Naive thymus-derived CD8-positive, alpha-beta T cell (primary cell): Measurements from ENCODE around the gene MAP3K7. TPM values are rescaled to one million over a fixed set of nuclear protein-coding genes. Genes with fewer than 3 reads are reported as not detected.
A peak's percentile ranks its signal among the peaks of the same experiment; 100 is the strongest.

Source experiments
- ATAC-seq, 2 donors: fragments of 150-1000 bp; cut with Tn5 transposase in 1 of 2; sonication (Bioruptor Pico), chemical (Tn5 transposase) in 1 of 2; 1 replicate in 1 of 2; 2 replicates in 1 of 2; pipeline ENCODE4 v1.10.0; 2021; ENCODE audit warnings: mild to moderate bottlenecking in 2 of 2, moderate library complexity in 2 of 2
- POLR2A ChIA-PET: fragments of 350-600 bp; sonication (Branson Sonifier 250); formaldehyde crosslinking; loops from one replicate; lab custom pipeline; 2021; ENCODE audit warnings: antibody characterized with exemption; lab: Charles Lee
- DNase-seq, 10 donors: peaks; one replicate each; pipeline versions ENCODE4 v3.0.0 to v3.0.0-alpha.2; 2020 to 2022
- H3K27ac Mint-ChIP-seq, 10 donors: one replicate each; pipeline ENCODE4 v1.8.0; 2020 to 2022; ENCODE audit warnings: mild to moderate bottlenecking in 10 of 10, mixed read lengths in 10 of 10, moderate library complexity in 4 of 10, inconsistent platforms in 1 of 10
- H3K27me3 Mint-ChIP-seq, 5 donors: one replicate each; pipeline ENCODE4 v1.8.0; 2021 to 2022; ENCODE audit warnings: mixed read lengths in 5 of 5
- H3K36me3 Mint-ChIP-seq, 3 donors: one replicate each; pipeline ENCODE4 v1.8.0; 2020 to 2022; ENCODE audit warnings: mixed read lengths in 3 of 3, mild to moderate bottlenecking in 2 of 3, inconsistent platforms in 1 of 3
- H3K4me1 Mint-ChIP-seq, 4 donors: one replicate each; pipeline ENCODE4 v1.8.0; 2021 to 2022; ENCODE audit warnings: mixed read lengths in 4 of 4
- H3K4me3 Mint-ChIP-seq, 10 donors: one replicate each; pipeline ENCODE4 v1.8.0; 2020 to 2022; ENCODE audit warnings: mild to moderate bottlenecking in 10 of 10, mixed read lengths in 10 of 10, moderate library complexity in 6 of 10, inconsistent platforms in 1 of 10
- H3K9me3 Mint-ChIP-seq, 9 donors: one replicate each; pipeline ENCODE4 v1.8.0; 2020 to 2022; ENCODE audit warnings: mixed read lengths in 9 of 9, mild to moderate bottlenecking in 3 of 9, inconsistent platforms in 1 of 9, moderate library complexity in 1 of 9
- polyA plus RNA-seq, 3 donors: library from polyadenylated mRNA; unstranded; fragments of 300-500 nt; fragmentation: Illumina TruSeq; gene quantifications; one replicate each; pipeline ENCODE4 v1.2.3, GENCODE V29; 2021
- total RNA-seq, 8 experiments: library from RNA in 2 of 8; stranded (reverse) in 2 of 8; gene quantifications; one replicate each; pipeline ENCODE4 v1.2.3 and lab custom pipeline; 2021 to 2026

Gene MAP3K7
- total RNA-seq (10 to 100 TPM; 27.0 to 29.3 TPM), polyA plus RNA-seq (10 to 100 TPM; 12.9 to 21.1 (median 18.3) TPM), total RNA-seq (lab: John Stamatoyannopoulos, UW) (43.3 to 91.2 (median 69.5) reads per million in 6 experiments)

DNA sequence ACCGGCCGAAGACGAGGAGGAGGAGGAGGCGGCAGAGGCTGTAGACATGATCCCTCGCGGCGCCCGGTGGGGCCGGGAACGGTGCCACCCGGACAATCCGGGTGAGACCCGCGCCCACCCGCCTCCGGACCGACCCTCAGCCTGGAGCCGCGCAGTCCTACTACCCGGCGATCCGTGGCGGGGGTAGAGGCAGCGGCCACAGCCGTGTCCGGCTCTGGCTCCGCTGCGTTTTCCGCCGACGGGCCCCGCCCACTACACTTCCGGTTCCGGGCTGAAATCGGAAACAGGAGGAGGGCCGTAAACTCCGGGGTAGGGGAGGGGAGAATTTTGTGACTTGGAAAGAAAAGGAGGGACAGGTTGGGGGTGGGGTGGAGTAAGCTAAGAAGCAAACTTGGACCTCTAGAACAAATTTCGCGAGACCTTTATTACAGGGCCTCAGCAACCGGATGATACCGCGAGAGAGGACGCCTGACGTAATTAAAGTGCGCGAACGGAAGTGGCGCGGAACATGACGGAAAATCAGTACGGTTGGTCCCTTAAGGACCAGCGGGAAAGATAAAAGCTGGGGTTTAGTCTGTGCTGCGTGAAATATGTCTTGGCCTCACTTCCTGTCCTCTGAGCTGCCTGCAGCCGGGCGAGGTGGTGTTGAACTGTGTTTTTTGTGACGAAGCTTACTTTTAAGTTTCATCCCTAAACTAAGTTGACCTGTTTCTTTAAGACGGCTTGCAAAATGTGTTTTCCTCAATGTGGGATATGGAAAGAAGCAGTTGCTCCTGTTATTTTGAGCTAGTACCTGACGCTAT, at the start of gene MAP3K7:
MAP3K7 (minus strand) TSS at position 237 of the 803 bp plus-strand sequence; CDS start at position 48, 189 bp downstream.
- DNase-seq (peak; percentile 77 to 99 (median 93)), ATAC-seq (peak; percentile 82 to 83)
- H3K4me3 Mint-ChIP-seq, result peak within 1 kb of the TSS; percentile 95 to 99 (median 98)
- H3K4me1 Mint-ChIP-seq, result peaks cover 17 to 47% (median 42%) of the 10 kb centered on the region in 4 donors
- POLR2A ChIA-PET, result interaction anchor here (0.6 to 1.2 kb wide), 4 partner anchors 10 to 1507 kb away, joined by 3 to 5 read pairs (median 3); partner anchors contain the start of gene PNRC1
- H3K27me3 Mint-ChIP-seq, result peaks cover 6 to 20% (median 8%) of the 10 kb centered on the region in 5 donors
- H3K36me3 Mint-ChIP-seq, result no peaks in the 10 kb centered on the region
- peak within 1 kb of the TSS; percentile 98 to 100 (median 100) for H3K27ac Mint-ChIP-seq
- H3K9me3 Mint-ChIP-seq, result no peaks in the 10 kb centered on the region

DNA sequence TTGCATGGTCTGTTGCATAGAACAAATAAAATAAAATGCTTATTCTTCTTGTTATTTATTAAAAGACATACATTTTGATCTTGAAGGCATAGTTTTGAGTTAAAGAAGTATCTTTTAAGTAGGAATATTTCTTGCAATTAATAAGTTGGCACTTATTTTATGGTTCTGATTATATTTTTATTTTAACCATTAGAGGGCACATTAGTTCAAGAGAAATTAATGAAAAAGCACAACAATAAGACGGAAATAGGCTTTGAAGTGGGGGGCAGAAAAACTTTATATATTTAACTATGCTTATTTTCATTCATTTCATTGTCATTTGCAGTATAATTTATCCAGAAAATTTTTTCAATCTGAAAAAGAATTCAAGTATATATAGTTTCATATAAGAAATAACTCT, 44.2 kb upstream of the MAP3K7 start:
- Mint-ChIP-seq H3K27me3 (peaks cover 3 to 19% (median 13%) of the 10 kb centered on the region in 5 donors), H3K4me3 (no peak overlapping the region), H3K36me3 (peaks cover 0 to 2% (median 0%) of the 10 kb centered on the region in 3 donors), H3K27ac (no peak overlapping the region), H3K4me1 (no peaks in the 10 kb centered on the region), H3K9me3 (peaks cover under 1 to 8% (median 4%) of the 10 kb centered on the region in 9 donors)
- POLR2A ChIA-PET, result no interaction called here
- DNase-seq, result no peak
- no peak for ATAC-seq

GRCh38 chr6:90621581-90621980, 34.7 kb upstream of the MAP3K7 start:
- no peak for DNase-seq
- Mint-ChIP-seq H3K4me1 (no peaks in the 10 kb centered on the region), H3K27me3 (peaks cover 39 to 78% (median 58%) of the 10 kb centered on the region in 5 donors), H3K27ac (no peak overlapping the region), H3K36me3 (peaks cover 0 to 19% (median 2%) of the 10 kb centered on the region in 3 donors), H3K4me3 (no peak overlapping the region), H3K9me3 (peaks cover 0 to 28% (median 14%) of the 10 kb centered on the region in 9 donors)
- POLR2A ChIA-PET, result no interaction called here
- no peak for ATAC-seq

DNA sequence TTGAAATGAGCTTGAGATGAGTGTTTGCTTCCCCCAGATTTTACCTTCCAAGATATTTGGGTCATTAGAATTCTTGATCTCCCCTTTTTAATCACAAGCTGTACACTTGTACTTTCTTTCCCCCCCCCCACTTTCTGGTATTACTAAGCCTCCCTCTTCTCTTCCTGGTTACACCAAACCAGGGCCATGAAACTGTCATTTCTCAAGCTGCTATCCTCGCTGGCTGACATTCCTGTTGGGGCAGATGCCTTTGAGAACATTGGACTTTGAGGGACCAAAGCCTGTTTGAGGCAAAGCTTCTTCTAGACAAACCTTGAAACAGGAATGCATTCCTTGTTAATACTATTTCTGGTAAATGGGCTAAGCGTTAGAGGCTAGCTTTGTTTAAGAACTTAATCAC, 32.3 kb upstream of the MAP3K7 start:
- POLR2A ChIA-PET, result no interaction called here
- Mint-ChIP-seq H3K4me1 (no peaks in the 10 kb centered on the region), H3K4me3 (no peak overlapping the region), H3K9me3 (peaks cover 0 to 9% (median 2%) of the 10 kb centered on the region in 9 donors), H3K36me3 (peaks cover 0 to 2% (median 1%) of the 10 kb centered on the region in 3 donors), H3K27me3 (peaks cover 34 to 78% (median 68%) of the 10 kb centered on the region in 5 donors), H3K27ac (no peak overlapping the region)
- ATAC-seq (no peak), DNase-seq (no peak)

GRCh38 chr6:90612313-90612680, 25.4 kb upstream of the MAP3K7 start:
- Mint-ChIP-seq H3K4me3 (peak overlapping the region in 8 of 10 donors; percentile 23 to 93 (median 63)), H3K27me3 (peaks cover 26 to 73% (median 54%) of the 10 kb centered on the region in 5 donors), H3K4me1 (peaks cover 11 to 20% (median 14%) of the 10 kb centered on the region in 4 donors), H3K9me3 (no peaks in the 10 kb centered on the region), H3K36me3 (no peaks in the 10 kb centered on the region), H3K27ac (no peak overlapping the region)
- ATAC-seq, result no peak
- DNase-seq, result no peak
- POLR2A ChIA-PET, result no interaction called here

DNA sequence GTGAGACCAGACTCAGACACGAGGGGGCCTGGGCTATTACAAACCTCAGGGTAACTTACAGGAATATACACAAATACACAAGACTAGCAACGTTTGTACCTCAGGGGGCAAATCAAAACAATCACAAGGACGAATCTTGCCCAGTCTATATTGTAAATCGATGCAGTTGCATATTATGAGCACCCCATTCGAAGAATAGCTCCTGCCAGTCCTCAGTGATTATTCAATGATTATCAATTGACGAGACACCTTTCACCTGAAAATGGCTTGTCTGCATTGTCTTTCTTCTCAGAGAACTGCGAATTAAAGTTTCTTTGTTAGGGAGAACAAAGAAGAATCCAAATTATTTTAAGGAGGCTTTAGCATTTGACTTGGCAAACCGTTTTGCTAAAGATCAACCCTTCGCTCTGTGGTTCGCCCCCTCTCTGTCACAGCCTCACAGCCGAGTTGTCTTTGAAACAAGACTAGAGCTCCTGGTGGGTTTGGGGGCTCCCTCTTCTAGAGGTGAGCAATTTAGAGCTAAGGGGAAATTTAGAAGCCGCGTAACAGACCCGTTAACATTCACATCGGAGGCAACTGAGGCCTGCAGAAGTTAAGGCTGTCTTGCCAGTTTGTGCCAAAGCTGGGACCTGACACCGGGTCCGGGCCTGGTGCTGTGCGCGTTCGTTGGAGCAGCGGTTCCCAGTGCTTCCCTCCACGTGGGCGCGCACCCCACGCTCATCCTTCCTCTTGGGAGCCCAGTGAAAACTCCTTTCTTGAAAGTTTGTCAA, 24.9 kb upstream of the MAP3K7 start:
- ATAC-seq, result no peak
- H3K27me3 Mint-ChIP-seq, result peaks cover 25 to 71% (median 49%) of the 10 kb centered on the region in 5 donors
- no peaks in the 10 kb centered on the region for H3K9me3 Mint-ChIP-seq
- no peak overlapping the region for H3K27ac Mint-ChIP-seq
- POLR2A ChIA-PET, result no interaction called here
- H3K4me1 Mint-ChIP-seq, result peaks cover 11 to 20% (median 14%) of the 10 kb centered on the region in 4 donors
- no peaks in the 10 kb centered on the region for H3K36me3 Mint-ChIP-seq
- peak overlapping the region; percentile 80 to 93 (median 86) for H3K4me3 Mint-ChIP-seq
- DNase-seq, result no peak

- ATAC-seq, result peak; percentile 75 to 80
- DNase-seq, result peak in 8 of 10 donors; percentile 2 to 31 (median 12)
- Mint-ChIP-seq H3K36me3 (no peaks in the 10 kb centered on the region), H3K27ac (peak overlapping the region in 2 of 10 donors; percentile 17 to 54), H3K9me3 (no peaks in the 10 kb centered on the region), H3K4me1 (peaks cover 11 to 20% (median 14%) of the 10 kb centered on the region in 4 donors), H3K27me3 (peaks cover 21 to 68% (median 44%) of the 10 kb centered on the region in 5 donors), H3K4me3 (peak overlapping the region; percentile 80 to 93 (median 88))
- POLR2A ChIA-PET, result no interaction called here
Observed at GRCh38 chr6:90610751-90611542, 24.1 kb upstream of the MAP3K7 start.

DNA sequence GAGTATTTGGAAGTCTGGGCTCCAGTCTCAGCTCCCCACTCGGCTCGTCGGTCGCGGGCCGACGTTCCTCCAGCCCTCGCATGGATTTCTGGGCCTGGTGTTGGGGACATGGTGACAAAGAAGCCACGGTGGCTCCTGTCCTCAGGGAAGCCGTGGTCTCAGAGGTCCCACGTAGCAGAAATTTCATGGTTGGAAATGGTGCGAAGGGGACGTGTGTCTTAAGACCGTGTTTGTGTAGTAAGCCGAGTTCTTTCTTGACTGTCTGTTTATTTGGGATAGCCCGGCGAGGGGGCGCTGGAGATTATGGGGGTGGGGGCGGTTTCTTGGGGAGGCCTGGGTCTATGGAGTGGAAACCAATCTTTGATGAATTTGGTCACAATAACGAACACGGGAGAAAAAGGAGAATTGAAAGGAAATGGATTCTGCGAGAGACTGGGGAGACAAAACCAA, 23.5 kb upstream of the MAP3K7 start:
- H3K27me3 Mint-ChIP-seq, result peaks cover 19 to 62% (median 38%) of the 10 kb centered on the region in 5 donors
- POLR2A ChIA-PET, result no interaction called here
- ATAC-seq, result peak in 1 of 2 donors; percentile 20
- no peaks in the 10 kb centered on the region for H3K36me3 Mint-ChIP-seq
- no peaks in the 10 kb centered on the region for H3K9me3 Mint-ChIP-seq
- H3K4me3 Mint-ChIP-seq, result peak overlapping the region; percentile 80 to 93 (median 84)
- peak overlapping the region in 4 of 10 donors; percentile 8 to 54 (median 14) for H3K27ac Mint-ChIP-seq
- H3K4me1 Mint-ChIP-seq, result peaks cover 11 to 20% (median 14%) of the 10 kb centered on the region in 4 donors
- DNase-seq, result no peak

GRCh38 chr6:90605749-90606340, 19.0 kb upstream of the MAP3K7 start:
- H3K4me1 Mint-ChIP-seq, result peaks cover 6 to 11% (median 7%) of the 10 kb centered on the region in 4 donors
- no peak for ATAC-seq
- no peak overlapping the region for H3K27ac Mint-ChIP-seq
- H3K9me3 Mint-ChIP-seq, result no peaks in the 10 kb centered on the region
- POLR2A ChIA-PET, result no interaction called here
- no peak for DNase-seq
- peaks cover 18 to 47% (median 27%) of the 10 kb centered on the region in 5 donors for H3K27me3 Mint-ChIP-seq
- H3K4me3 Mint-ChIP-seq, result no peak overlapping the region
- no peaks in the 10 kb centered on the region for H3K36me3 Mint-ChIP-seq

DNA sequence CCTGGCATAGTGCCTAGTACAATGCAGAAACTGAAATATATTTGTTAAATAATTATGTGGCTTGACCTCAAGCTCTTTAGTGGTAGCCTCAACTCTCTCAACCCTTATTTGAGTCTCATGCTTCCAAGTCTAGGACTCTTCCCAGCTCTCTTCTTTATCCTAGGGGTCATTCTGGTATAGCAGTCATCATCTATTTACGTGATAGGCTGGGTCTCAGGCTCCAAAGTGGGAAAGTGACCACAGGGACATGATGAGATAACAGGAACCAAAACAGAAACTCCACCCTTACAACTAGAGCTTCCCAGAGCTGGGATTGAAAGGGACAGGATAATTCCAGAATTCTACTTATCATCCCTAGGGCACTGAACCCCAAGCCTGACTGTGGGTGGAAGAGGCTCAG, 17.7 kb upstream of the MAP3K7 start:
- ATAC-seq, result no peak
- POLR2A ChIA-PET, result no interaction called here

GRCh38 chr6:90599151-90599550, 12.3 kb upstream of the MAP3K7 start:
- DNase-seq (no peak), ATAC-seq (no peak)
- Mint-ChIP-seq H3K36me3 (no peaks in the 10 kb centered on the region), H3K9me3 (no peaks in the 10 kb centered on the region), H3K27ac (peak overlapping the region in 1 of 10 donors; percentile 13), H3K27me3 (peaks cover 20 to 56% (median 32%) of the 10 kb centered on the region in 5 donors), H3K4me3 (no peak overlapping the region), H3K4me1 (no peaks in the 10 kb centered on the region)
- POLR2A ChIA-PET, result no interaction called here

More for the DNA sequence above, 17.7 kb upstream of the MAP3K7 start:
- H3K9me3 Mint-ChIP-seq, result no peaks in the 10 kb centered on the region
- H3K27me3 Mint-ChIP-seq, result peaks cover 13 to 43% (median 19%) of the 10 kb centered on the region in 5 donors
- no peak overlapping the region for H3K27ac Mint-ChIP-seq
- DNase-seq, result no peak
- H3K36me3 Mint-ChIP-seq, result no peaks in the 10 kb centered on the region
- H3K4me1 Mint-ChIP-seq, result no peaks in the 10 kb centered on the region
- H3K4me3 Mint-ChIP-seq, result no peak overlapping the region
